HL-60 (cell line): ENCODE results near the gene CYP2F1.

Experiments
- CTCF ChIP-seq: IDR thresholded peaks from one replicate; pipeline ENCODE4 v1.5.1; 2011; ENCODE audit warnings: low read length, control low read depth, inconsistent platforms; ENCODE audit not compliant: insufficient read depth
- REST ChIP-seq: IDR thresholded peaks from 2 replicates; pipeline ENCODE4 v1.6.1; 2012; ENCODE audit warnings: low read depth; ENCODE audit not compliant: insufficient replicate concordance

- no peak for TF ChIP-seq CTCF
- TF ChIP-seq REST, result no peak
Measured at GRCh38 chr19:41095703-41096102, 18.5 kb upstream of the CYP2F1 start.
